A549 (cell line): ENCODE measurements around the gene TMEM163.

ENCODE experiments used
- CBX2 ChIP-seq: fragments of 200-600 bp; sonication (generic); IDR thresholded peaks from 2 replicates; pipeline ENCODE4 v1.6.1; 2016; ENCODE audit warnings: low read depth, mild to moderate bottlenecking, borderline replicate concordance
- CBX8 ChIP-seq: fragments of 200-600 bp; sonication (generic); IDR thresholded peaks from 2 replicates; pipeline ENCODE4 v1.6.1; 2016
- CTCF ChIP-seq: fragments of >200 bp; sonication (Bioruptor Twin); formaldehyde crosslinking; IDR thresholded peaks from 3 replicates; pipeline ENCODE4 v1.5.1; 2016
- E2F6 ChIP-seq: IDR thresholded peaks from 2 replicates; pipeline ENCODE4 v1.6.1; 2012; ENCODE audit warnings: low read depth, borderline replicate concordance
- EP300 ChIP-seq, 2 experiments: fragments of >200 bp; sonication (Bioruptor Twin); formaldehyde crosslinking; IDR thresholded peaks; 2 replicates in 1 of 2; 3 replicates in 1 of 2; pipeline ENCODE4 v1.6.1; 2016 to 2017
- NPAS2 ChIP-seq: fragments of 250-450 bp; sonication (Bioruptor Pico); IDR thresholded peaks from 2 replicates; pipeline ENCODE4 v1.8.0; 2022; ENCODE audit warnings: mild to moderate bottlenecking, moderate library complexity, borderline replicate concordance
- PHF8 ChIP-seq: fragments of 200-600 bp; sonication (generic); IDR thresholded peaks from 2 replicates; pipeline ENCODE4 v1.6.1; 2016; ENCODE audit warnings: low read depth, mild to moderate bottlenecking, antibody characterized with exemption, moderate library complexity, borderline replicate concordance
- POLR2A ChIP-seq: IDR thresholded peaks from 2 replicates; pipeline ENCODE4 v1.6.1; 2012; ENCODE audit warnings: mild to moderate bottlenecking, low read length
- REST ChIP-seq: fragments of 200-600 bp; sonication (generic); IDR thresholded peaks from 2 replicates; pipeline ENCODE4 v1.6.1; 2016; ENCODE audit warnings: antibody characterized with exemption, mild to moderate bottlenecking, moderate library complexity
- ZFP36 ChIP-seq: fragments of 450-650 bp; IDR thresholded peaks from 2 replicates; pipeline ENCODE4 v1.6.1; 2014; ENCODE audit warnings: borderline replicate concordance; ENCODE audit not compliant: partially characterized antibody

GRCh38 chr2:134714228-134714627 lies 4.6 kb downstream of the TMEM163 start:
- TF ChIP-seq CBX8 (no peak), CTCF (no peak), E2F6 (no peak), CBX2 (no peak), POLR2A (no peak), PHF8 (no peak), EP300 (IDR thresholded peaks at IDR 0.05) (no peak), ZFP36 (no peak), NPAS2 (no peak), REST (no peak)
